Measurements from ENCODE around the gene AKR1B1. TPM values are rescaled to one million over a fixed set of nuclear protein-coding genes. Genes with fewer than 3 reads are reported as not detected.

Gene AKR1B1
- total and polyA plus RNA-seq, 2 of the 4 experiments (the other 2 are of a cell fraction), result 90.9 to 201 TPM

DNA sequence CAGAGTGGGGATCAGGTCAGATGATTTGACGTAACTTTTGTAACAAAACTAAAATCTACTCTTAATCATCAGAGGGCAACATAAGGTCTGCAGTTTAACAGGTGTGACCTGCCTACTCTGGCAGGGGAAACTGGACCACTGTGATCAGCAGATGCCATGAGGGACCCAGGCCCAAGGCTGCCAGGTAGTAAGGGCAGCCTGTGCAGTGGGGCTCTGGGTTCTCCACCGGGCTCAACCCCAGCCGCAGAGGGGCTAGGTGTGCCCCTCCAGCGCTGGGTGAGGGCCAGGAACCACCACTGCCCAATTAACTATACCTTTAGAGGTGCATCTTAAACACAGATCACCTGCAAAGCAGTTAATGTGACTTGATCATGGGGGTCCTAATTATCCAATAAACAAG, 17.6 kb downstream of the AKR1B1 start:
- H3K4me1 ChIP-seq (ENCODE audit: control insufficient read depth, insufficient read depth, low read length), result no peaks in the 10 kb centered on the region
- H4K5ac ChIP-seq (ENCODE audit: low read depth, low read length), result no peak overlapping the region
- H3K4me3 ChIP-seq (ENCODE audit: insufficient read depth, low read depth, low read length), result no peak overlapping the region
- WGBS, 2 experiments (ENCODE audit: extremely low coverage in 2 of 2, insufficient read length in 1 of 2), result no CpG with 5 or more reads among the region's 4 CpGs
- no peak overlapping the region for H3K14ac ChIP-seq (replicated peaks; ENCODE audit: low read depth, low read length)
- H3K27ac ChIP-seq (ENCODE audit: insufficient read depth, low read length), result no peak overlapping the region
- TF ChIP-seq BHLHE40 (IDR thresholded peaks at IDR 0.05; ENCODE audit: low read depth, low read length) (no peak), MAFK (IDR thresholded peaks at IDR 0.05; ENCODE audit: low read depth, low read length) (no peak), POLR2A (IDR thresholded peaks at IDR 0.05; ENCODE audit: low read depth, low read length) (no peak), RAD21 (IDR thresholded peaks at IDR 0.05; ENCODE audit: low read length) (no peak), NFE2L2 (IDR thresholded peaks at IDR 0.05; ENCODE audit: low read depth, low read length) (no peak), CEBPB (IDR thresholded peaks at IDR 0.05; ENCODE audit: low read depth, low read length) (no peak), RCOR1 (IDR thresholded peaks at IDR 0.05; ENCODE audit: insufficient replicate concordance, low read length) (no peak), SMC3 (IDR thresholded peaks at IDR 0.05; ENCODE audit: low read depth, low read length) (no peak), FOS (IDR thresholded peaks at IDR 0.05; ENCODE audit: low read depth, low read length) (no peak), MAZ (IDR thresholded peaks at IDR 0.05; ENCODE audit: borderline replicate concordance, low read depth, low read length) (no peak), RFX5 (IDR thresholded peaks at IDR 0.05; ENCODE audit: low read depth, low read length) (no peak)
- TF ChIP-seq, protein P1, sequence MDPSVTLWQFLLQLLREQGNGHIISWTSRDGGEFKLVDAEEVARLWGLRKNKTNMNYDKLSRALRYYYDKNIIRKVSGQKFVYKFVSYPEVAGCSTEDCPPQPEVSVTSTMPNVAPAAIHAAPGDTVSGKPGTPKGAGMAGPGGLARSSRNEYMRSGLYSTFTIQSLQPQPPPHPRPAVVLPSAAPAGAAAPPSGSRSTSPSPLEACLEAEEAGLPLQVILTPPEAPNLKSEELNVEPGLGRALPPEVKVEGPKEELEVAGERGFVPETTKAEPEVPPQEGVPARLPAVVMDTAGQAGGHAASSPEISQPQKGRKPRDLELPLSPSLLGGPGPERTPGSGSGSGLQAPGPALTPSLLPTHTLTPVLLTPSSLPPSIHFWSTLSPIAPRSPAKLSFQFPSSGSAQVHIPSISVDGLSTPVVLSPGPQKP (IDR thresholded peaks at IDR 0.05; ENCODE audit: borderline replicate concordance, low read depth, low read length), result no peak
- TF ChIP-seq, protein P2, sequence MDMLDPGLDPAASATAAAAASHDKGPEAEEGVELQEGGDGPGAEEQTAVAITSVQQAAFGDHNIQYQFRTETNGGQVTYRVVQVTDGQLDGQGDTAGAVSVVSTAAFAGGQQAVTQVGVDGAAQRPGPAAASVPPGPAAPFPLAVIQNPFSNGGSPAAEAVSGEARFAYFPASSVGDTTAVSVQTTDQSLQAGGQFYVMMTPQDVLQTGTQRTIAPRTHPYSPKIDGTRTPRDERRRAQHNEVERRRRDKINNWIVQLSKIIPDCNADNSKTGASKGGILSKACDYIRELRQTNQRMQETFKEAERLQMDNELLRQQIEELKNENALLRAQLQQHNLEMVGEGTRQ (IDR thresholded peaks at IDR 0.05; ENCODE audit: low read depth, low read length), result no peak
- H3K27me3 ChIP-seq (ENCODE audit: control insufficient read depth, insufficient read depth, low read length), result no peaks in the 10 kb centered on the region
- peaks cover 49% of the 10 kb centered on the region for H3K36me3 ChIP-seq (ENCODE audit: control insufficient read depth, insufficient read depth, low read length)
- no peak for DNase-seq
- peaks cover 5% of the 10 kb centered on the region for H3K9me3 ChIP-seq (ENCODE audit: control insufficient read depth, insufficient read depth, low read length)
- H3K9ac ChIP-seq (ENCODE audit: low read depth, low read length), result no peak overlapping the region
- no peak for ATAC-seq (ENCODE audit: low read depth)
- no peak overlapping the region for H4K8ac ChIP-seq (ENCODE audit: low read depth in 2 of 2, low read length in 2 of 2)
- H2AFZ ChIP-seq (replicated peaks; ENCODE audit: low read length, poor library complexity), result no peak overlapping the region
- no peak overlapping the region for H3K56ac ChIP-seq (ENCODE audit: extremely low read depth, insufficient read depth, low read length)
- BruUV-seq (replicated peaks), result no TSS peak
- dilution Hi-C loops (cut with HindIII; ENCODE audit: low sequenced_read_pairs, unreplicated experiment) (no loop called here), intact Hi-C loops (cut with micrococcal nuclease) (no loop called here), in situ Hi-C loops (cut with MboI; ENCODE audit: low sequenced_read_pairs) (loop anchor here (5.0 kb wide), 1 partner anchor 171 kb away; no protein-coding TSS in a partner anchor)
- H2AK9ac ChIP-seq (replicated peaks; ENCODE audit: low read depth, low read length, poor library complexity), result no peak overlapping the region
- no peak overlapping the region for H3K4me2 ChIP-seq (ENCODE audit: low read depth, low read length)
- no peak overlapping the region for H3K4ac ChIP-seq (ENCODE audit: low read depth, low read length)
- H2BK5ac ChIP-seq (ENCODE audit: low read depth, low read length, poor library complexity, severe bottlenecking), result no peak overlapping the region
- no peak overlapping the region for H2BK15ac ChIP-seq (ENCODE audit: low read depth, low read length)
- H3K23ac ChIP-seq (ENCODE audit: low read depth, low read length), result no peak overlapping the region
- no peak overlapping the region for H2BK120ac ChIP-seq (ENCODE audit: low read depth, low read length)
- no peaks in the 10 kb centered on the region for H3K79me1 ChIP-seq (ENCODE audit: low read depth in 1 of 2, low read length in 2 of 2)
- H2BK20ac ChIP-seq (ENCODE audit: low read depth, low read length), result no peak overlapping the region
- H3K9me1 ChIP-seq (ENCODE audit: insufficient read depth, low read length), result no peaks in the 10 kb centered on the region; the same call in 1 of the 2 replicates
- H4K20me1 ChIP-seq (ENCODE audit: insufficient read depth, low read length), result no peaks in the 10 kb centered on the region
- H3K18ac ChIP-seq (ENCODE audit: low read depth, low read length), result no peak overlapping the region
- POLR2A ChIA-PET (ENCODE audit: unreplicated experiment), result no interaction called here
- CTCF ChIA-PET, result no interaction called here
- no peak overlapping the region for H2AK5ac ChIP-seq (ENCODE audit: low read depth, low read length)
- H4K91ac ChIP-seq (ENCODE audit: insufficient read depth, low read depth, low read length), result no peak overlapping the region

All from IMR-90 (cell line).